ENCODE data around the gene PPIF. TPM values are rescaled to one million over a fixed set of nuclear protein-coding genes. Genes with fewer than 3 reads are reported as not detected.

The PPIF gene
- total RNA-seq, 1 donor from 2014 or later: 21.9 TPM

DNA sequence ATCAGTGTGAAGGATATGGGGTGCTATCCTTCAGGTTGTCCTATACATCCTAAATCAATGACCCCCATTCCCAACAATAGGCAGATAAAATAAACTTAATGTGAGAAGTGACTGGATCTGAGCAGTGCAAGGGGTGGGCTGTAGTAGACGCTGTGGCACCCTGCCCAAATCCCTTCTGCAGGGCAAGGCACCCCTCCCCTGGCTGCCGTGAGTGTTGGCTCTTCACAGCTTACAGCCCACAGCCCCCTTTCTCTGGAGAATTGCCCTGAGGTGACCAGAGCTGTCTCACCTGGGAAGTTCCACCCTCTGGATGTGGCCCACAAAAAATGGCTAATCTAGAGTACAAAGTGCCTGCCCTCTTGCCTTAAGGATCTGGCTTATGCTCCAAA lies 25.8 kb upstream of the PPIF start:
- DNase-seq (ENCODE audit: low spot score): no peak
- H3K36me3 Mint-ChIP-seq (ENCODE audit: low read depth, unreplicated experiment): peaks cover 7% of the 10 kb centered on the region
- H3K27ac Mint-ChIP-seq (ENCODE audit: unreplicated experiment): no peak overlapping the region
- peaks cover 15% of the 10 kb centered on the region for H3K4me1 Mint-ChIP-seq (ENCODE audit: unreplicated experiment)
- no peaks in the 10 kb centered on the region for H3K9me3 Mint-ChIP-seq (ENCODE audit: unreplicated experiment)
- no peak overlapping the region for H3K4me3 Mint-ChIP-seq (ENCODE audit: unreplicated experiment)
- peaks cover 10% of the 10 kb centered on the region for H3K27me3 Mint-ChIP-seq (ENCODE audit: unreplicated experiment)
- no peak for TF ChIP-seq CTCF (IDR thresholded peaks at IDR 0.05; ENCODE audit: unreplicated experiment)

DNA sequence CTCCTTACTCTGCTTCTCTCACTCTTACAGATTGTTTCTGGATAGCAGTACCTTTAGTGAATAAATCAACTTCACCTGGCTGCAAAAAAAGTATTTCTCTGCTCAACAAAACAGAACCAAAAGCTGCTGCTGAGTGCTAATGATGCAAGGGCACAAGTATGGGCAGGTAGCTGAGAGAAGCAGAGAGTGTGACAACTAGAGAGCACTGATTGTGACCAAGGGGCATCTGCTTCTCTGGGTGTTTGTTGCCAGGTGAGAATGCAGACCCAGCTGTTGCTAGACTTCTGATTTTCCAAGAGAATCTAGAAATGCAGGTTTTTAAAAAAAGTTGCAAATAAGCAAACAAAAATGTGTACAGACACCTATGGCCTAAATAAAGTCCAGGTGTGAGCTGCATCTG lies 25.3 kb upstream of the PPIF start:
- Mint-ChIP-seq H3K27ac (ENCODE audit: unreplicated experiment) (no peak overlapping the region), H3K4me1 (ENCODE audit: unreplicated experiment) (peaks cover 14% of the 10 kb centered on the region), H3K4me3 (ENCODE audit: unreplicated experiment) (no peak overlapping the region), H3K27me3 (ENCODE audit: unreplicated experiment) (peaks cover 10% of the 10 kb centered on the region), H3K36me3 (ENCODE audit: low read depth, unreplicated experiment) (peaks cover 7% of the 10 kb centered on the region), H3K9me3 (ENCODE audit: unreplicated experiment) (no peaks in the 10 kb centered on the region)
- TF ChIP-seq CTCF (IDR thresholded peaks at IDR 0.05; ENCODE audit: unreplicated experiment): no peak
- no peak for DNase-seq (ENCODE audit: low spot score)

- no peak for DNase-seq (ENCODE audit: low spot score)
- H3K27me3 Mint-ChIP-seq (ENCODE audit: unreplicated experiment): peaks cover 7% of the 10 kb centered on the region
- H3K4me3 Mint-ChIP-seq (ENCODE audit: unreplicated experiment): no peak overlapping the region
- H3K27ac Mint-ChIP-seq (ENCODE audit: unreplicated experiment): no peak overlapping the region
- no peak for TF ChIP-seq CTCF (IDR thresholded peaks at IDR 0.05; ENCODE audit: unreplicated experiment)
- peaks cover 3% of the 10 kb centered on the region for H3K36me3 Mint-ChIP-seq (ENCODE audit: low read depth, unreplicated experiment)
- H3K9me3 Mint-ChIP-seq (ENCODE audit: unreplicated experiment): no peaks in the 10 kb centered on the region
- H3K4me1 Mint-ChIP-seq (ENCODE audit: unreplicated experiment): peaks cover 5% of the 10 kb centered on the region
Observed at GRCh38 chr10:79322616-79323543, 24.4 kb upstream of the PPIF start.

DNA sequence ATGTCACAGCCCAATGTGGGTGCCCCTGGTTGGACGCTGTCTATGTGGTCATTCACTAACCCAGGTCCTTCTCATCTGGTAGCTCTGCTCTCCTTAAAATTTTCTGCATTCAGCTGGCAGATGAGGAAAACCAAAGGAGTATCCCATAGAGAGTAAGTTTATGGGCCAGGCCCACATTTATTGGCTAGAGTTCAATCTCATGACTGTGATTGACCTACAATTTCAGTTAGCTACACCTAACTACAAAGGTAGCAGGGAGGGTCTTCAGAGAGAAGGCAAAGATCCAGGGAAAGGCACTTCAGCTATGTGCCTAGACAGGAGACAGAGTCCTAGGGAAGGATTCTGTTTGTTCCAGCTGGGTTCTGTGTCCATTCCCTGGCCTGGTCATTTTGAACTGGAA lies 23.7 kb upstream of the PPIF start:
- no peak for DNase-seq (ENCODE audit: low spot score)
- Mint-ChIP-seq H3K4me1 (ENCODE audit: unreplicated experiment) (no peaks in the 10 kb centered on the region), H3K27ac (ENCODE audit: unreplicated experiment) (no peak overlapping the region), H3K9me3 (ENCODE audit: unreplicated experiment) (no peaks in the 10 kb centered on the region), H3K36me3 (ENCODE audit: low read depth, unreplicated experiment) (peaks cover 3% of the 10 kb centered on the region), H3K4me3 (ENCODE audit: unreplicated experiment) (no peak overlapping the region), H3K27me3 (ENCODE audit: unreplicated experiment) (peaks cover 3% of the 10 kb centered on the region)
- TF ChIP-seq CTCF (IDR thresholded peaks at IDR 0.05; ENCODE audit: unreplicated experiment): no peak

GRCh38 chr10:79324032-79324695 lies 23.1 kb upstream of the PPIF start:
- no peaks in the 10 kb centered on the region for H3K36me3 Mint-ChIP-seq (ENCODE audit: low read depth, unreplicated experiment)
- no peaks in the 10 kb centered on the region for H3K9me3 Mint-ChIP-seq (ENCODE audit: unreplicated experiment)
- H3K27me3 Mint-ChIP-seq (ENCODE audit: unreplicated experiment): peaks cover 3% of the 10 kb centered on the region
- no peak overlapping the region for H3K27ac Mint-ChIP-seq (ENCODE audit: unreplicated experiment)
- DNase-seq (ENCODE audit: low spot score): no peak
- no peak for TF ChIP-seq CTCF (IDR thresholded peaks at IDR 0.05; ENCODE audit: unreplicated experiment)
- H3K4me3 Mint-ChIP-seq (ENCODE audit: unreplicated experiment): no peak overlapping the region
- H3K4me1 Mint-ChIP-seq (ENCODE audit: unreplicated experiment): peaks cover under 1% of the 10 kb centered on the region
